Stimulated activated CD8-positive, alpha-beta memory T cell treated with anti-CD3 and anti-CD28 coated beads, Interleukin-12 subunit alpha, Interleukin-12 subunit beta, amount 100 ng/mL, for 1 hour (primary cell): ENCODE data around the gene SEC61A1.
A peak's percentile ranks its signal among the peaks of the same experiment; 100 is the strongest.

Source experiments
- DNase-seq: peaks from one replicate; pipeline ENCODE4 v3.0.0-alpha.2; 2020; ENCODE audit warnings: low read depth

SEC61A1 gene

GRCh38 chr3:128051837-128052594, at the start of gene SEC61A1:
Gene SEC61A1 (plus strand): TSS chr3:128052437. CDS start chr3:128052553, 116 bp downstream.
- DNase-seq: peak; percentile 92

- no peak for DNase-seq
Measured at GRCh38 chr3:128004661-128005060, 47.6 kb upstream of the SEC61A1 start.

DNA sequence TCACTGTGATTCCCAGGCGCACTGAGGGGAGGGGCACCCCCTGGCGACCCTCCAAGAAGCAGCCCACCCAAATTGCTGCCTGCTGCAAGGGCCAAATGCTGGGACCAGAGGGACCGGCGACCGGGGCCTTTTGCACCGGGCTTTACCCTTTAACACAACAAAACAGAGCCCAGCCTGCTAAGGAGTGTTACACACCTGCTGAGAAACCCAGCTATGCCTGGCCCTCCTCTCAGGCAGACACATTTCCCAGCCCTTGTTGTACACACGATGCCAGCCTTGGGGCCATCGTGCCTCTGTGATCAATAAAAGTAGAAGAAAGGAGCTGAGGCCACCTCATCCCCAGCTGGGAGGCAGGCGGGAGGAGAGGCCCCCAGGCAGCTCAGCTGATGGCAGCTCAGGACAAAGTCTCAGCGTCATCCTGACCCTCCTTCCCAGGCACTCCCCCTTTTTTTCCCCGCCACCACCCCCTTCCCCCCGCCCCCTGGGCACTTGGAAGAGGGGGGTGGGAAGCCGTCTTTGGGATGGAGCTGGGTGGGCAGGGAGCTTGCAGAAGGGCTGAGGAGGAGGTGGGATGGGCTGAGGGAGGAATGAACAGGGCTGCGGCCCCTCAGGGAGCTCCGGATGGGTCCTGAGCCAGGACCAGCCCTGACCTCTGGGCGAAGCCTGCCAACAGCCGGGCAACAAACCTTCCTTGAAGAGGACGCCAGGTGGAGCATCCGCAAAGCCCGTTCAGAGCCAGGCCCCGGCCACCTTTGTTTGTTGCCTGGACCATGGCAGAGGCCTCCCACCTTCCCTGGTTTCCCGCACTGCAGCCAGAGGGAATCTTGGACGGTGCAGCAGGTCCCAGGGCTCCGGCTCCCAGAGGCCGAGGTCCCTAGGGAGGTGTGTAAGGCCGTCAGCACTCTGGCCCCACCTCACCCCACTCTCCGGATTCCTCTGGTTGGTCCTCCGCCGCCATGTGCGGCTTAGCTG, 45.9 kb upstream of the SEC61A1 start:
- DNase-seq: no peak

DNA sequence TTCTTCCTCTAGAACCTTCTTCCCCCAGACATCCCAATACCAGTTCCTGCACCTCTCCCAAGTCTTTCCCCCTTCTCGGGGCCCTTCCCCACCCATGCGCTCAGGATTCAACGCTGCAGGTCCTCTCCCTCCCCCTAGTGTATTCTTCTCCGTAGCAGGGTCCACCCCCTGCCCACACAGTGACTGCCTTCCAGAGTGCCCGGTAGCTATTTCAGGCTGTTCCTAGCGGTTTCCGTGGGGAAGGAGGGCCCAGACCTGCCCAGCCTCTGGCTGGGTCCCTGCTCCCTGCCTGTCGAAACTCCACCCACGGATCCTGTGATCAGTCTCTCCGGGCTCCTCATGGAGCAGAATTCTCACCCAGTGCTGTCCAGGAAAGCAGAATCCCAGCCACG, 45.2 kb upstream of the SEC61A1 start:
- DNase-seq: no peak

DNA sequence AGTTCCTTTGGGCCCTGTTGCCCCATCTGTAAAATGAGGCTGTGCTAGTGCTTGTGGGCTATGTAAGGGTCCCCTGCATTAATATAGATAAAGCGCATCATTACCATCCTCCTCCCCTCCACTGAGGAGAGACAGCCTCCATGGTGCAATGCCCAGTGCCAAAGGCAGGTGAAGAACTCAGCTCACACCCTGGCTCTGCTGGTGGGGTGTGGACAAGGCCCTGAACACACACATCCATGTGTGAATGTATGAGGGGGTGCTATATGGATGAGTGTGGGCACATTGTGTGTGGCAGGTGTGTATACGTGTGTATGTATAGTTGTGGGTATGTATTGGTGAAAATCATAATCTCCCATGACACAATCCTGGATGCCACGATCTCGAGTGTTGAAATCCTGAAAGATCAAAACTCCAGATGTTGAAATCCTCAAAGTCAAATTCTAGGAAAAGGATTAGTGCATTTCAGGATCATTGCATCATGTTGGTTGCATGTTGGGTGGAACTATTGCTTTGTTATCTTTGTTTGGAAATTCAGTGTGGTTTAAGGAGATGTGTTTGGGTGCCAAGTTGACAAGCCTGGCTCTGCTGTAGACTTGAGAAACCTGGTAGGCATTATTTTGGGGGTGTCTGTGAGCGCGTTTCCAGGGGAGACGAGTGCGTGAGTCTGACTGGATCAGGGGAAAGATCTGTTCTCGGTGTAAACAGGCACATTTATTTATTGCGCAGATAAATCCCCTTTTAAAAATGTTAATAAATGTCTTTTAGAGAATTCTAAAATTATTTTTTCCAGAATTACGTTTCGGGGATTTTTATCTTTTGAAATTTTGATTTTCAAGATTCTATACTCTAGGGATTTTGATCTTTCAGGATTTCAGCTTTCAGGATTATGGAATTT, 42.0 kb upstream of the SEC61A1 start:
- no peak for DNase-seq

GRCh38 chr3:128011140-128011539, 41.1 kb upstream of the SEC61A1 start:
- no peak for DNase-seq

- no peak for DNase-seq
Measured at GRCh38 chr3:128012050-128012449, 40.2 kb upstream of the SEC61A1 start.

DNA sequence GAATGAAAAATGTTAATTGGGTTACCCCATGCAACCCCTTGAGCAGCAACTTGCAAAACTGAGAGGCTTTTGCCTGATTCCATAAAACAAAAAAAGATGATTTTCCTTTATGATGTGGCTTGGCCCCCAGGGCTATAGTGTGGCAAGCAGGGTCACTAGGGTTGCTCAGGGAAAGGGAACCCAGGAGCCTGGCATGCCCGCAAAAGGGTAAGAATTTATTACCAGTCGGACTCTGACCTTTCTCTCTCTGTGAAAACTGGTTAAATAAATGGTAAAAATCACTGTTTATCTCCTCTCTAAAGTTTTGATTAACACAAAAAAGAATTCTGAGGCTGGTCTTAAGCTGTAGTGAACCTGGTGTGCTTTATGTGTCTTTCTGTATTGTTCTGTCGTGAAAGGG, 37.7 kb upstream of the SEC61A1 start:
- DNase-seq: no peak

DNA sequence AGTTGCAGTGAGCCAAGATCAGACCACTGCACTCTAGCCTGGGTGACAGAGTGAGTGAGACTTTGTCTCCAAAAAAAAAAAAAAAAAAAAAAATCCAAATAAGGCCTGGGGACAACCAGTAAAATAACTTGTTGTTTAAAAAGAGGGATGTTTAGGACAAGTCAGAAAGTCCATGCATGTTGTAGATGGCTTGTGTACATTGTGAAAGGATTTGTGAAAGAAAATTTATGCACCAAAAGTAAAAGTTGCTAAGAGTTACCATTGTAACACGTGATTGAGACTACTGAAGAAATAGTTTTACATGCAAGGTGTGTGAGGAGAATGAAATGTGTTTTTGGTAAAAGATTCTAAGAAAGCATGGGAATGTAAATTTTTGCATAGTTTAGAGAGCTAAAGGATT, 35.7 kb upstream of the SEC61A1 start:
- no peak for DNase-seq

GRCh38 chr3:128021768-128022372, 30.4 kb upstream of the SEC61A1 start:
- DNase-seq: no peak

DNA sequence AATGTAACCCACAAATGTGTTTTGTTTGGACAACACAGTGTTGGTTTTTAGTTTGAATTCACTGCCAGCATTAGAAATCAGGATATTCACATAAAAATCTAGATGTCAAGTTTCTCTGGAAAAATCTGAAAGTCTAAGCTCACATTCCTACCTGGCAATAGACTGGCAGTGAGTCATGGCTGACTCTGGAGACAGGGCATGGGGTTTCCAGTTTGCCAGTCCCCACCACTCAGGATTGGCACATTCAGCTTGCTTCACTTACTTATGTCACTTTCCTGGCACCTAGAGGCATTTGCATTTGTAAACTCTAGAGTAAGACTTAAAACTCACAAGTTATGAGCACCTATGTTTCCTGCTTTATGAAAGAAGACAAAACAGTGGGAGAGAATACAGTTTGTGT, 19.1 kb upstream of the SEC61A1 start:
- no peak for DNase-seq

DNA sequence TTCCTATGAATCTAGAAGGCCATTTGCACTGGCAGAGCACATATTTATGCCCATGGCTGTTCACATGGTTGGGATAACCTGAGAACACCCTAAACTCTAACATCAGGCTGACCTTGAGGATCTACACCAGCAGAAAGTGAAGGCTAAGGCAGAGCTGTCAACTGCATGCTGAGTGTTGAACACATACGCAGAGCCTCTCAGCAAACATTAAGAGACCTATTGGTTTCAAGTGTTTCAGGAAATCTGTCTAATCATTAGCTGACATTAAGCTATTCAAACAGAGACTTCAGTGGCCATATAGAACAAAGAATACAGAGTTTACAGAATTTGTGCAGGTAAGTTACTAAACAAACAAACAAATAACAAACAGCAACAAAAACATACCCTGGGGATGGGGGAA, 16.1 kb upstream of the SEC61A1 start:
- DNase-seq: no peak

- DNase-seq: no peak
Measured at GRCh38 chr3:128040041-128040440, 12.2 kb upstream of the SEC61A1 start.

DNA sequence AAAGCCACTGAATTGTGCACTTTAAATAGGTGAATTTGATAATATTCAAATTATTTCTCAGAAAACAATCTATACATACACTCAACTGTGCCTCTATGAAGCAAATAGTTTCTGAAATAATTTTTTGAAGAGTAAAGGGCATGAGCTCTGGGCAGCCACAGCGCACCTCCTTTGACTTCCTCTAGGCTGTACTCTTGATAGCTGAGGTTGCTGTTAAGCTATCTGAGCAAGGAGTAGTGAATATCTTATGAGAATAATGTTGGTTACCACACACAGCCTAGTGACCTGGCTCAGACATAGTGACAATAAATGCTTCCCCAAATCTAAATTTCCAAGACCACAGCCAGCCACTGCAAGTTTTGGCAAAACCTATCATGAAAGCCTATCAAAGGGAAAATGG, 11.6 kb upstream of the SEC61A1 start:
- no peak for DNase-seq

DNA sequence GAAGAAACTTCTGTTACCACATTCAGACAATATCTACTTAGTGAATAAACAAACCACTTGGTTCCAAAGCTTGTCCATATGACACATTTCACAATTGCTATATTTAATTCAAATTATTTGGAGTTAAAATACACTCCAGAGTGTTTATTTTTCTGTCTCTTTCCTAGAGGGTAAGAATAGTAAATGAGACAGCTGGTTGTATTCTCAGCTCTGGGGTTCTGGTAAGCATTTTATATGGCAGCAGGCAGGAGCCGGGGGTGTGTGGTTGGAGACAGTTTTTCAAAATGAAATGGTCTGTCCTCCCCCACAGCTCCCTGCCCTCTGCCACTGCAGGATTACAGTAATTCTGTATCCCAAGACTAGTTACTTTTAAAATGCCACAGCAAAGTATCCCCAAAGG, 10.9 kb upstream of the SEC61A1 start:
- DNase-seq: no peak

- DNase-seq: no peak
Measured at GRCh38 chr3:128050597-128050996, 1.6 kb upstream of the SEC61A1 start.

- DNase-seq: no peak
Measured at GRCh38 chr3:128051459-128051836, 789 bp upstream of the SEC61A1 start.

DNA sequence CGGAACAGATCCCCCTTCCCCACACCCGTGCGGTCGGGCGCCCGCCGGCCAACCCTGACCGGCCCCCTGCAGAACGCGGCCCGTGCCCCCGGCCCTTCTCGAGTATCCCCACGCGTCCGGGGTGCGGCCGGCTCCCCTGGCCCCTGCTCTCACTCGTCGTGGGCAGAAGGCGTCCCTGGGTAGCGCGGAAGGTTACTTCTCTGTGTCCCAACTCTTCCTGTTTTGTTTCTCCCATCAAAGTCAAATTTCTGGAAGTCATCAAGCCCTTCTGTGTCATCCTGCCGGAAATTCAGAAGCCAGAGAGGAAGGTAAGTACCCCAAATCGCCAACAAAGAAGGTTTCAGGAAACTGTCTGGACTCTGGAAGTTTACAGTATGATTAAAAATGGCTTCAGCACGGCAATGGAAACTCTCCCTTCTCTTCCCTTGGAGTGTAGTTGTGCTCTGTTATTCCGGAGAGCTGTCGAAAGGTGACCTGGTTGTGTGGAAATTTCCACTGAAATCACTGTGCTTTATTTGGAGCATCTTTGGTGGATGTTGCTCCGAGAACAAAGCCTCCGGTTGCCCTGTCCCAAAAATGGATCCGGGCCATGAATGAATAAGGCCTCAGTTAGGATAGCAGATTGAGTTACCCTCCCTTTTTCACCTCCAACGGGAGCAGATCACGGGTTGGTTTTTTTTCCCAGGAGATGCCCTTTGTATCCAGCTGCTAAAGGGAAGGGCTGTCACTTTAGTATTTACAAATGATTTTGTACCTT, 536 bp downstream of the SEC61A1 start:
- DNase-seq: no peak

DNA sequence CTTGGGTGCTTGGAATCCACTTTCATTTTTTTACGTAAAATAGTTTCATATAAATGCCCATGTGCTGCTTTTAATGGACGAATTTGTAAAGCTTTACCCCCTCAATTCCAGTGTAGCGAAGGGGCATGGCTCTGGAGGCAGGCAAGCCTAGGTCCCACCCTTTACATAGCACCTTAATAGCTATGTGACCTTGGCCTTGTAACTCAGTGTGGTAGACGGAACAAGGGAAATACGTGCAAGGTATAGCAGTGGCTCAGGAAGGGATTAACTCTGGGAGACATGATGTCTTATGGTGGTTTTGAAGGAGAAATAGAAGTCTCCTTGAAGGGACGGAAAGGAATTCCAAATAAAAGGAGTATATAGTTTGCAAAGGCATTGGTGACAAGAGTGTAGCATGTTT, 1.4 kb downstream of the SEC61A1 start:
- DNase-seq: no peak

GRCh38 chr3:128054367-128054766, 2.1 kb downstream of the SEC61A1 start:
- DNase-seq: no peak

GRCh38 chr3:128056258-128056657, 4.0 kb downstream of the SEC61A1 start:
- DNase-seq: no peak
